Activated CD4-positive, CD25-positive, alpha-beta regulatory T cell treated with anti-CD3 and anti-CD28 coated beads, Interleukin-2, amount 50 U/mL, for 24 hours (primary cell): ENCODE results near the gene SPTB.
A peak's percentile ranks its signal among the peaks of the same experiment; 100 is the strongest.

Source experiments
- ATAC-seq, 2 donors: fragments of 150-1000 bp; cut with Tn5 transposase; one replicate each; pipeline ENCODE4 v1.10.0; 2021; ENCODE audit warnings: mild to moderate bottlenecking in 1 of 2, moderate library complexity in 1 of 2

The SPTB gene

DNA sequence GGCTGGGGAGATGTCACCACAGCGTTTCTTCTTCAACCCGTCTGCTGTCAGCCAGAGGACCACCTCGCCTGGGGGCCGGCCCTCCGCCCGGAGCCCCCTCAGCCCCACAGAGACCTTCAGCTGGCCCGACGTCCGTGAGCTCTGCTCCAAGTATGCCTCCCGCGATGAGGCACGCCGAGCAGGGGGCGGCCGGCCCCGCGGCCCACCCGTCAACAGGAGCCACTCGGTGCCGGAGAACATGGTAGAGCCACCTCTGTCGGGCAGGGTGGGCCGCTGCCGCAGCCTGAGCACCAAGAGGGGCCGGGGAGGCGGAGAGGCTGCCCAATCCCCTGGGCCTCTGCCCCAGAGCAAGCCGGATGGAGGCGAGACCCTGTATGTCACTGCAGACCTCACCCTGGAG is 136.6 kb downstream of the SPTB start:
- ATAC-seq: no peak

DNA sequence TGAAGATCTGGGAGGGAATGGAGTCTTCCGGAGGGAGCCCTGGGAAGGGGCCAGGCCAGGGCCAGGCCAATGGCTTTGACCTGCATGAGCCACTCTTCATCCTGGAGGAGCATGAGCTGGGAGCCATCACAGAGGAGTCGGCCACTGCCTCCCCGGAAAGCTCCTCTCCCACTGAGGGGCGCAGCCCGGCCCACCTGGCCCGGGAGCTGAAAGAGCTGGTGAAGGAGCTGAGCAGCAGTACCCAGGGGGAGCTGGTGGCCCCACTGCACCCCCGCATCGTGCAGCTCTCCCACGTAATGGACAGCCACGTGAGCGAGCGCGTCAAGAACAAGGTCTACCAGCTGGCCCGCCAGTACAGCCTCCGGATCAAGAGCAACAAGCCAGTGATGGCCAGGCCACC is 137.7 kb downstream of the SPTB start:
- no peak for ATAC-seq

DNA sequence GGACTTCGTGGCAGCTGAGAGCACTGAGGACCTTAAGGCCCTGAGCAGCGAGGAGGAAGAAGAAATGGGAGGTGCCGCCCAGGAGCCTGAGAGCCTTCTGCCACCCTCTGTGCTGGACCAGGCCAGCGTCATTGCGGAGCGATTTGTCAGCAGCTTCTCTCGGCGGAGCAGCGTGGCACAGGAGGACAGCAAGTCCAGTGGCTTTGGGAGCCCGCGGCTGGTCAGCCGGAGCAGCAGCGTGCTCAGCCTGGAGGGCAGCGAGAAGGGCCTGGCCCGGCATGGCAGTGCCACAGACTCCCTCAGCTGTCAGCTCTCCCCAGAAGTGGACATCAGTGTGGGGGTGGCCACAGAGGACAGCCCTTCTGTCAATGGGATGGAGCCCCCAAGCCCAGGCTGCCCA is 138.5 kb downstream of the SPTB start:
- no peak for ATAC-seq

DNA sequence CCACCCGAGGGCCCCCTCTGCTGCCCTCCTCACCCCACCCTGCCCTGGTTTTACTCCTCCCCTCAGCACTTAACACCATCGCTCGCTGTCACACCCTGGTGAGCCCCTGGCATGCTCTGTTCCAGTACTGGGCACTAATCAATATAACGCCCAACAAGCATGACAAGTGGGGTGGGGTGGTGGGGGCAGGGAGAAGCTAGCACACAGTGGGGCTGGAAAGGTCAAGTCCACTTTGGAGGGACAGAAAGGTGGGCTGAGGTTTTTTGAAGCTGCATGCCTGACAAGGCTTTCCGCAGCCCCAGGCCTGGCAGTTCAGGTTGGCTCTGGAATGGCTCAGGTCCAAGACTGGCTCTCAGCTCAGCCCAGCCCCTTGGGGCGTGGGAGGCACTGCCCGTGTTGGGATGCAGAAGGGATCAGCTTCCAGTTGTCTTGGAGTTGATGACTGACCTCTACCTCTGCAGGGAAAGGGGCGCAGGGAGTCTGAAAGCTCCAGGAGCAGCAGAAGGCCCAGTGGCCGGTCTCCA is 141.4 kb downstream of the SPTB start:
- no peak for ATAC-seq

DNA sequence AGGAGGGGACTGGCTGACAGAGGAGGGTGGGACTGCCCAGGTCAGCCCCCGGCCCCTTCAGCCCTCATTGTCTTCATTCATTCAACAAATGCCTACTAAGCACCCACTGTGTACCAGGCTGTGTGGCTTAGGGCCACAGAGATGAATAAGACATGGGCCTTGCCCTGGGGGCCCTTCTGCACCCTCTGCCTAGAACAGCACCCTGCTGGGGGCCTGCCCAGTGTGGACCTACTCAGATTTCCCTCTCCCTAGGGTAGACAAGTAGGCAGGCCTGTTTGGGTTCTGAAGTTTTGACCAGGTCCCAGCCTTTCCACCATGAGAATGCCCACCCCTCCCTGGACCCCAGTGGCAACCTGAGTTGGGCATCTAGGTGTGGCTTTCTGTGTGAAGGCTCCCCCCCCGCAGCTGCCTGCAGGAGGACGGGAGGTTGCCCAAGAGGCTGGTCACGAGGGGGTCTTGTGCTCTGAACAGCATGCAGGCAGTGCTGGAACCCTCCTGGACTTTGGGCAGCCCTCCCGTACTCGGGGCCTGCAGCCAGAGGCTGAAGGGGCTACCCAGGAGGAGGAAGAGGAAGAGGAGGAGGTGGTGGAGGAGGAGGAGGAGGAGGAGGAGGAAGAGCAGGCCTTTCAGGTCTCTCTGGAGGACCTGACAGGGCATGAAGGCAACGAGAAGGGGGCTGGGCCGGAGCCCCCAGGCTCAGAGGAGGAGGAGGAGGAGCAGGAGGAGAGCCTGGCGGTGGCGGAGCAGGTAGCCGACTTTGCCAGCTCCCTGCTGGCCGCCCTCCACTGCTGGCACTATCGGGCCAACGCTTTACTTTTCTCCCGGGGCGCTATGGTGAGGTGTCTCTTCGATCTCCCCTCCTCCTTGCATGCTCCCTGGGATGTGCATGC is 142.1 kb downstream of the SPTB start:
- ATAC-seq: no peak

DNA sequence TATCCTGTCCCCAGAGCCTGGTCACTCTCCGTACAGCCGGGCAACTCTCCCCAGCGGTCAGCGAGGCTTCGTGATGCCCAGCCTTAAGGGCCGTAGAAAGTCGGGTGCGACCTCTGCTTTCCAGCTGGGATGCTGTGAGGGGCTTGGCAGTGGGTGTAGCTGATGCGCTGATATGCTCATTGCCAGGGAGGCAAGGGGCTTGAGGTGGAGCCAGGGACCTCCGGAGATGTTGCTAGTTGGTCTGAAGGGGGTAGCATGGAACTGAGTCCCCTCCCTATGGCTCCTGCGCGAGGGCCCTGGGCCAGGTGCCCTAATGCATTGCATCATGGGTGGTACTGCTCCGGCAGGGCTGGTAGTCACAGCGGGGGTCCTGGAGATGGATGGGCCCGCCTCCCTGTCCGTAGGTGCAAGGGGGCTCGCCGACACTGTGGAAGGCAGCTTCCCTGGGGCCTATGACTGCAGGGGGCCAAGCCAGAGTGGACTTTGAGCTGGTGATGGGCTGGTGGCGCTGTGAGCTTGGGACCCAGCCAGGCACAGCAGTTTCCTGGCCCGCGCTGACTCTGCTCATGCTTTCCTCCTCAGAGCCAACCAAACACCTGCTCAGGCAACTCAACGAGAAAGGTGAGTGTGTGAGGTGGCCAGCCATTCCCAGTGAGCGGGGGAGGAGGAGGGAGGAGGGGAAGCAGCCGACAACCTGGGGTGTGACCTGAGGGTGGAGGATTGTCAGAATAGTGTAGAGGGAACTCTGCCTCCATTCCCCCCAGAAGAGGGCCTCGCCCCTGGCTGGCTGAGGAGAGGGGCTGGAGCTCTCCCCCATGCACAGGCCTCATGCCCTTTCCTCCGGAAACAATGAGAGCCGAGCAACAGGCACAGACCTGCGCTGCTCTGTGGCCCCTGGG is 143.2 kb downstream of the SPTB start:
- ATAC-seq: no peak

DNA sequence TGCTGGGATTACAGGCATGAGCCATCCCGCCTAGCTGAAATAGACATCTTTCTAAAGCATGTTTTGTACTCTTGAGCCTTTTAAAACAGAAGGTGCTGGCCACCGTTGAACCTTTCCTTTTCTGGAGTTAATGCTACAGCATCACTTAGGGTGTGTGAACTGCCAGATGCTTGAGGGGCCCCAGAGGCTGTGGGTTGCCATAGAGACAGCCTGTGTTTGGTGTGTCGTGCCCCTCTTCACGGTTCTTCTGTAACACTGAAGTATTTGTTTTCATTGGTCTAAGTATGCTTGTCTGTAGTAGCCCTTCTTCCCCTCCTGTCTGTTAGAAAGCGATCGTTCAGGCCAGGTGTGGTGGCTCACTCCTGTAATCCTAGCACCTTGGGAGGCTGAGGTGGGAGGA is 144.7 kb downstream of the SPTB start:
- ATAC-seq: no peak

DNA sequence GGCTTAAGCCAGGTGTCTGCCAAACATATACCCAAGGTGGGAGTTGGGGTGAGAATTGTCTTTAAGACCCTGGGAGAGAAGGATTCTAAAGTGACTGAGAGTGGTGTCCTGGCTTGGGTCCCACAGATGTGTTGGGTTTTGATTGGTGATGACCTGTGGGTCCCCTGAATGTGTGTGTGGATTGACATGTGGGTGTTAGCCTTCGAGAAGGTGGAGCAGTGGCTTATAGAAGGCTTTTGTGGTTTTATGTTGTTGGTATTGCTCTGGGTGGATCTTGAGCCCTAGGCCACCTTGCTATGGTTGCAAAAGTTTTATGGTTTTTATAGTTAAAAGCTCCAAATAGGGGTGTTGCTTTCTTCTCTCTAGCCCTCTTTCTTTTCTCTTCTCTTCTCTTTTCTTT is 145.8 kb downstream of the SPTB start:
- no peak for ATAC-seq

DNA sequence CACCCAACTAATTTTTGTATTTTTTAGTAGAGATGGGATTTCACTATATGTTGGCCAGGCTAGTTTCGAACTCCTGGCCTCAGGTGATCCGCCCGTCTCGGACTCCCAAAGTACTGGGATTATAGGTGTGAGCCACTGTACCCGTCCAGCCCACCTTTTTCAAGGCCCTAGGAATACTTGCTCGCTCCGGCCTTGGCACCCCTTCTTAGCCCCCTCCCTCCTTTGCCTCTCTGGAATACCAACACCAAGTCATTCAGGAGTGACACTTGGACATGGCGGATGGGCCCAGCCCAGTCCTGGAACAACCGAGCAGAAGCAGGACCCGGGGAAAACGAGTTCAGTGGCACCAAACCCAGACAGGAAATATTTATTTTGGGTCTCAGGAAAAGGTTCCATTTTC is 146.4 kb downstream of the SPTB start:
- no peak for ATAC-seq

DNA sequence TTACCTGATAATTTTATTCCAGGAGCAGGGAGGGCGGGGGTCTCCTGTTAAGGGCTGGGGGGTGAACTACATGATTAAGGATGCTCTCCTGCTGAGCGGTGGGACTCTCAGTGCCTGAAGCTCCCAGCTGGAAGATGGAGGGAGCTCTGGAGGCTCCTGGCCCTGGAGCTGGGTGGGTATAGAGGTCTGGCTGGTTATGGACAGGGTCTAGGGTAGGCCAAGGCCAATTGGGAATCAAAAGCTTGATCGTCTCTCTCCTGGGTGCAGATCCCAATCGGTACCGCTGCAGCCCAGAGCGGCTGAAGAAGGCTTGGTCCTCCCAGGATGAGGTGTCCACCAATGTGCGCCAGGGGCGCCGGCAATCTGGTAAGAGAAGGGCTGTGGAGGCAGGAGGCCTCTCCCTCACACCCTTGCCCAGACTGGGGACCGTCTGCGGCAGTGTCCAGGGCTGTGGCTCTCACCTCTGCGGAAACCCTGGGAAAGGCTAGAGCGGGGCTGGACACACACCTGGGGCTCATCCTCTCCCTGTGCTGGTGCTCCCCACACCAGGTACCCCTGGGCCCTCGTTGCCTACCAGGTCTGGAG is 147.1 kb downstream of the SPTB start:
- no peak for ATAC-seq

DNA sequence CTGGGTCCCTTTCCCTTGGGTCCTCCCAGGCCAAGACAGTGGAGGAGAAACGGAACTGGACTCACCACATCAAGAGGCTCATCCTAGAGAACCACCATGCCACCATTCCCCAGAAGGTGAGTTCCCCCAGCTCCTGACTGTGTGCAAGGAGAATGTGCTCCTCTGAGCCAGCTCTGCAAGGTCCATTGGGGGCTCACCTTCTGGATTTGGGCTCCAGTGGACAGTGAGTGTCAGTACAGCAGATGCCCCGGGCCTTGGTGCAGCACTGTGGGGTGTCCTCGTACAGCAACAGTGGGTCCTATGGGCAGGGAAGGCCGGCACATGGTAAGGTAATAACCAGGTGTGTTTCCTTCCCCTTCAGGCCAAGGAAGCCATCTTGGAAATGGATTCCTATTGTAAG is 147.6 kb downstream of the SPTB start:
- ATAC-seq: no peak

DNA sequence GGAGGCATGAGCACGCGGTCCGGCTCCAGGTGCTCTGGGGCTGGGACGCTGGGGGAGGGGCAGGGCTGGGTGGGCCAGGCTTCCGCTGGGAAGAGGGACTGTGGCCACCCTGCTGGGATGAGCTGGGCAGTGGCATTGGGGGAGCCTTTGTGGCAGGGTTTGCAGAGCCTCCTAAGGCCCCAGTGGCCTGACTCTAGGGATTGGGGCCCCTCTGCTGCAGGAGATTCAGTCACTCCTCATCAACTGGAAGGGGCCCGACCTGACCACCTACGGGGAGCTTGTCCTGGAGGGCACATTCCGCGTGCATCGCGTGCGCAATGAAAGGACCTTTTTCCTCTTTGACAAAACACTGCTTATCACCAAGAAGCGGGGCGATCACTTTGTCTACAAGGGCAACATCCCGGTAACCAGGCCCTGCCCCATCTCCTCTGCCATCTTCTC is 148.5 kb downstream of the SPTB start:
- no peak for ATAC-seq

DNA sequence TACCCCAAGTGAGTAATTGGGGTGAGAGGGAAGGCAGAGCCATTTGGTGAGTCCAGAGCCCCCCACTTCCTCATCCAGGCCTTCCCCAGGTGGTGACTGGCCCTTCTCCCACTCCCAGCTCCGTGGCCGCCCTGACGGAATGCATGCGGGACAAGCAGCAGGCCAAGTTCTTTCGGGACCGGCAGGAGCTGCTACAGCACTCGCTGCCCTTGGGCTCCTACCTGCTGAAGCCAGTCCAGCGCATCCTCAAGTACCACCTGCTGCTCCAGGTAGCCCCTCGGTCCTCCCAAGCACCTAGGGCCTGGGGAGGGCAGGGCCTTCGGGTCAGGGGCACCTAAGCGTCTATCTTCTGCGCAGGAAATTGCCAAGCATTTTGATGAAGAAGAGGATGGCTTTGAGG is 149.0 kb downstream of the SPTB start:
- ATAC-seq: no peak

DNA sequence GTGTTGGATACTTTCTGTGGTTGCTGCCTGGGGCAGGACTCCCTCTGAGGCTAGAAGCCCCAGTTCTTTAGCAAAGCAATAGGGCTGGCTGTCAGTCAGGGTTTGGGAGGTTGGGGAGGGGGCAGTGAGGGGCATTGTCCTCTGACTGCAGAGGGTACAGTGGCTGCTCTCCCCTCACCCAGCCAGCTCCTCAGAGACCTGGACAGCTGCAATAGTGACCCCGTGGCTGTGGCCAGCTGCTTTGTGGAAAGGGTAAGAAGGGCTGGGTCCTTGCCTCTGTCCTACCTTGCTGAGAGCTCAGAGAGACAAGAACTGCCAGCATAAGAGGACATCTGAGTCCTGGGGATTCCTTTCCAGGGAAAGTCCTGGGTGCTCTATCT is 149.7 kb downstream of the SPTB start:
- no peak for ATAC-seq

DNA sequence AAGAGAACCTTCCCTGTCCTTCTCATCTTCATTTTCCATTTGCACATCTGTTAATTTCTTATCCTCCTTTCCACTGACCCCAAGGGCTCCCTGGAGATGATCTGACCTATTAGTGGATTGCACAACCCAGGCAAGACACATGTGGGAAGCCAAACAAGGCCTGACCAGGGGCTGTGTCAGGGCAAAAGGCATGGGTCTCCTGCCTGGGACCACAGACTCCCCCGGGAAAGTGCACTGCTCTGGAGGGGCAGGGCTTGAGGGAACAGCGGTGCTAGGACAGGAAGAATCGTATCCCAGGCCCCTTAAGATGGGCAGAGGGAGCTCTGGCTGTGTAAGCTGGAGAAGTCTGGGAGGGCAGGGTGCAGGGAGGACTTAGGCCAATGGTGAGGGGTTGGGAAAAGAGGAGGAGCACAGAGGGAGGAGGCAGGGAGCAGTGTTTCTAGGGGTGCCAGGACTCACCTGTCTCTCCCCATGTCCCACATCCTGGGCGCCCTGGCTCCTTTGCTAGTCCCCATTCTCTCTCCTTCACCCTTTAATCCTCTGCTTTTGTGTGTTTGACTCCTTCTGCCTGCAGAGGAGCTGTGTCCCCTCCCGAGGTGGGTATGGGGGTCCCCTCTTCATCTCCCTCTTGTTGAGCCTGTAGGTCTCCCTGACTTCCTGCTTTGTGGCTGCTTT is 150.2 kb downstream of the SPTB start:
- no peak for ATAC-seq

DNA sequence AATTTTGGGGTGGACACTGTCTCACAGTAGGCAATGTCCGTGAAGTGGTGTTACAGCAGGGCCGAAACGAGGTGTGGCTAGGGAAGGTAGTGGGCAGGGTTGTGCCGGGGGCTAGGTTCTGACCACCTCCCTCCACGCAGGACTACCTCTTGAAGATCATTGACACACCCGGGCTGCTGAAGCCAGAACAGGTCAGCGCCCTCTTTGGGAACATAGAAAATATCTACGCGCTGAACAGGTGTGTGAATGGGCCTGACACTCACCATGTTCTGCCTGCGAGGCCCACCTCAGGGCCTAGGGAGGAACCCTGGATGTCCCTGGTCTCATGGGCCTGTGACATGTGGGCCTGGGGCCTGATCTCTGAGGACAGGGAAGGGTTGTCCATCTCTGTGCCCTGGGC is 150.9 kb downstream of the SPTB start:
- ATAC-seq: no peak

DNA sequence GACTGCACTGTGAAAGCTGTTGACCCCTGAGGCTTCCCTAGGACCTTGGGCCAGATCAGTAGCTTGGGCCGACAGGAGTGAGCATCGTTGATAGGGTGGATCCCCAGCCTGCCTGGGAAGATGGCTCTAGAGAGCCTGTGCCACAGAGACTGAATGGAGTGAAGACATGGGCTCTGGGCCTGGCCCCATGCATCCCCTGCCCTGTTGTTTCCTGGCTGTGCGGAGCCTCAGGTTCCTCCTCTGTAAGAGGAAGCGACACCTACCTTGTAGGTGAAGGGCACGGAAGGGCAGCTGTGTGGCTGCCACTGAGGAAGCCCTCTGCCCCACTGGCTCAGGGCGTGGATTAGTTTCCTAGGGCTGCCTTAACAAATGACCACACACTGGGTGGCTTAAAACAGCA is 151.6 kb downstream of the SPTB start:
- ATAC-seq: no peak

DNA sequence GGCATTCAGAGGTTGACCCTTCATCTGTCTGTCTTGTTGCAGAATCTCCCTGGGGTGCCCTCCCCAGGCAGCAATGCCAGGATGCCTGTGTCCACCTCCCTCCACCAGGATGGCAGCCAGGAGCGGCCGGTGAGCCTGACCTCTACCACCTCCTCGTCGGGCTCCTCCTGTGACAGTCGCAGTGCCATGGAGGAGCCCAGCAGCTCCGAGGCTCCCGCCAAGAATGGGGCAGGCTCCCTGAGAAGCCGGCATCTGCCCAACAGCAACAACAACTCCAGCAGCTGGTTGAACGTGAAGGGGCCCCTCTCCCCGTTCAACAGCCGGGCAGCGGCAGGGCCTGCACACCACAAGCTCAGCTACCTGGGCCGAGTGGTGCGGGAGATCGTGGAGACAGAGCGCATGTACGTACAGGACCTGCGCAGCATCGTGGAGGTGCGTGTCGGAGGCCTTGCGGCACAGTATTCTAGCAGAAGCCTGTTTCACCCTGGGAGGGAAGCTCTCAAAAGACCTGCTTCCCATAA is 152.1 kb downstream of the SPTB start:
- no peak for ATAC-seq

DNA sequence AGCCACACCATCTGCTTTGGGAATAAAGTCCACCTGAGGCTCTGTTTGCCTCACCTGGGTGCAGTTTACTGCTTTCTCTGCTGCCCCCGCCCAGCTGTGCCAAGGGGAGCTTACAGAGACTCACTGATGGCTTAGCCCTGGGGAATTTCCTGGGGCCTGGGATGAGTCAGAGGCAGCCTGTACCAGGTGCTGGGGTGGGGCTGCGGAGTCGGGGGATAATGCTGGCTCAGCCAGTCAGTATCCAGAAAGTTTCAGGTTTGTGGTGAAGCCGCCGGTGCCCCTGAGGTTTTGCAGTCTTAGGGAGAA is 153.2 kb downstream of the SPTB start:
- peak; percentile 70 to 76 for ATAC-seq

DNA sequence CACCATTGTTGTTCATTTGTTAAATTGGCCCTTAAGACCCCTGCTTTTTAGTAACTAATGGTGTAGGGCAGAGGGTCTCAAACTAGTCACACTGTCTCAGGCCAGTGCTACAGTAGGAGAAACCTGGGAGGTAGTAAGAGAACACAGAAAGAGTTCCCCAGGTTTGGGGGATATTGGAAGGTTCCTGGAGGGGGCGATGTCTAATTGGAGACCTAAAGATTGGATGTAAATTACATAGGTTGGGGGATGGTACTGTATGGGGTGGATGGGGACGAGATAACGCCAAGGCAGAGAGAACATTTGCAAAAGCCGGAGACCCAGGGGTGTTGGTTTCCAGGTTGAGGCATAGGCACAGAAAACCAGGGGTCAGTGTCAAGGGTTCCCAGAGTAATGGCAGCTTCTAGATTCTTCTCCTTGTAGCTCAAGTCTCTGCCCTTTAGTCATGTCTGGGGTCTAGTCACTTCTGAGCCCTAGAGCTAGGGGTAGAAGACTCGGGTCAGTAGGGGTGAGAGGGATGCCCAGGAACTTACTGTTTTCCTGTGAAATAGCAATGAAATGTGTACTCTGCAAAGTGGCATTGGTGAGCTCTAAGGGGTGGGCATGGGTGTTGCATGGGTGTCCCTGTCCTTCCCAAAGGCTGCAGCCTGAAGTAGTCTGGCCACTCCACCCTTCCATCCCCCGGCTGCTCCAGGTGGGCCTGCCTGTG is 153.7 kb downstream of the SPTB start:
- ATAC-seq: no peak

DNA sequence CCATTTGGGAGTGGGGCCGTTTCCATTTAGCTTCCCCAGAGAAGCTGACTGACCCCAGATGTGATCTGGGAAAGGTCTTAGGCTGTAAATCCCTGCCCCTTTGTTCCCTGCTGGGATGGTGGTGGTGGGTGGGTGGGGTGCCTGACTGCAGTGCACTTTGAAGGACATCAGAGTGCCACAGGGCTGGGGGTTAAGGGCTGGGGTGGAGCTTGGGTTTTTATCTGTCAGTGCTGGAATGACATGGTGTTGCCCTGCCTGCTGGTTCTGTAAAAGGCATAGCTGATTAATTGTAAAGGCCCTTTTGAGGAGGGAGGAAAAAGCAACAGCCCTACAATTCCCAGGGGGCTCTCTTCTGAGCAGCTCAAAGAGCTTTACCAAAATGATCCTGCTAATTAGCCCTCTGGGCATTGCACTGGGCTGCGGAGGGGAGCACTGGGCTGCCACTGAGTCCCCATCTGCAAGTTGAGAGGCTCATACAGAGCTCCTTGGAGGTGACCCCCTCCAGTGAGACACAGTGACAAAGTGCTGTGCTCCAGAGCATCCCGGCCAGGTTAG is 154.4 kb downstream of the SPTB start:
- no peak for ATAC-seq

DNA sequence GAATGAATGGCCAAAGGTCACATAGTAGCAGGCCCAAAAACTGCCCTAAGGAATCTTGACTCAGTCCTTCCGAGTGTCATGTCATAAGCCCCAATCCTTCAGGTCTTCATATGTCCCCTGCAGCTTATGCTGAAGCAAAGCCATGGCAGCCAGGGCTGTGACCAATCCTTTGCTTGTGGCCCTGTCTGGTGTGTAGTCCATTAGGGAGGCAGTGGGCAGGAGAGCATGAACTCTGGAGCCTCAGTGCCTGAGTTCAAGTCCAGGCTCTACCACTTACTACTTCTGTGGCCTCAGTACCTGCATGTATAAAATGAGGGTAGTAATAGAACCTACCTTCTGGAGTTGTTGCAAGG is 155.2 kb downstream of the SPTB start:
- no peak for ATAC-seq
